SIG-M5 treated with dmso at 0.1 percent for 504 hours (cell line): ENCODE data around the gene RFXAP.

ENCODE experiments used
- DNase-seq: peaks from one replicate; lab custom pipeline; 2025; ENCODE audit not compliant: unreplicated experiment; lab: John Stamatoyannopoulos, UW

RFXAP gene

GRCh38 chr13:36817996-36818803 lies 822 bp upstream of the RFXAP start:
- no peak for DNase-seq

- DNase-seq, result peak; percentile 47
Observed at GRCh38 chr13:36819739-36820090, 693 bp downstream of the RFXAP start.

GRCh38 chr13:36820222-36820621 lies 1.2 kb downstream of the RFXAP start:
- DNase-seq, result peak; percentile 17

GRCh38 chr13:36822785-36823184 lies 3.8 kb downstream of the RFXAP start:
- peak; percentile 12 for DNase-seq

GRCh38 chr13:36829753-36830152 lies 10.7 kb downstream of the RFXAP start:
- DNase-seq, result no peak

GRCh38 chr13:36831291-36831690 lies 12.3 kb downstream of the RFXAP start:
- no peak for DNase-seq

GRCh38 chr13:36834299-36834698 lies 15.3 kb downstream of the RFXAP start:
- no peak for DNase-seq

GRCh38 chr13:36837354-36838092 lies 18.5 kb downstream of the RFXAP start:
- DNase-seq, result no peak

GRCh38 chr13:36839281-36839680 lies 20.3 kb downstream of the RFXAP start:
- DNase-seq, result no peak

GRCh38 chr13:36839981-36840380 lies 21.0 kb downstream of the RFXAP start:
- DNase-seq, result no peak

- no peak for DNase-seq
Observed at GRCh38 chr13:36840718-36841250, 21.8 kb downstream of the RFXAP start.

- peak; percentile 11 for DNase-seq
Observed at GRCh38 chr13:36841391-36841790, 22.4 kb downstream of the RFXAP start.

- no peak for DNase-seq
Observed at GRCh38 chr13:36847606-36848005, 28.6 kb downstream of the RFXAP start.

- DNase-seq, result peak; percentile 22
Observed at GRCh38 chr13:36848199-36848982, 29.4 kb downstream of the RFXAP start.

- no peak for DNase-seq
Observed at GRCh38 chr13:36850790-36851438, 31.9 kb downstream of the RFXAP start.

- DNase-seq, result no peak
Observed at GRCh38 chr13:36857253-36857652, 38.2 kb downstream of the RFXAP start.

- peak; percentile 72 for DNase-seq
Observed at GRCh38 chr13:36858290-36858689, 39.3 kb downstream of the RFXAP start.

- no peak for DNase-seq
Observed at GRCh38 chr13:36859259-36859658, 40.2 kb downstream of the RFXAP start.

- no peak for DNase-seq
Observed at GRCh38 chr13:36862002-36862685, 43.1 kb downstream of the RFXAP start.

- DNase-seq, result no peak
Observed at GRCh38 chr13:36862722-36863121, 43.7 kb downstream of the RFXAP start.
